ENCODE data around the gene OR13C4.
"Not testable (repeated sequence)": the region's sequence is repeated elsewhere in the genome, so short reads cannot be mapped to it uniquely, and the experiment has no call there.

The OR13C4 gene

DNA sequence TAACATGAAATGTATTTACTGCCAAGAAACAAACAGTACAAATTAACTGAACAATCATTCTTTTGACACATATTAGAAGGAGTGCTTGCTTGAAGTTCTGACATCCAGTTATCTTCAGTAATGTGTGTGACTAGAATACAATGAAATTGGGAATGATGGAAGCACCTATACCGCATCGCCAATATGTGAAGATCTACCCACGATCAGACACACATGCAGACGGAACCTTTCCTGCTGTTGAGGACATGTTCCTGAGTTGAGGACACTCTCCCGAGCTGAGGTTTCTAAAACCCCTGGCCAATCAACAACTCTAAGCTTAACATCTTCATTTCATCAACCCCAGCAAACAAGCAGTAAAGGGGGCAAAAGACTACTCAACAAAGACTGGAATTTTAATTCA, 9.7 kb upstream of the OR13C4 start, which contains the start of gene OR13C3:
OR13C3 (minus strand) TSS at position 101 of the 400 bp plus-strand sequence. CDS start 133 bp downstream, outside the sequence.
- Histone ChIP-seq H3K4me3 (replicated peaks; ENCODE audit: low read depth, low read length) (no peak within 1 kb of the TSS), H3K36me3 (ENCODE audit: control insufficient read depth, insufficient read depth, low read length) (no peaks in the 10 kb centered on the region), H3K27me3 (replicated peaks; ENCODE audit: control insufficient read depth, insufficient read depth, low read length) (no peaks in the 10 kb centered on the region; the same call in 1 of the 2 replicates)
- no peak for DNase-seq (ENCODE audit: extremely low read depth, insufficient read length)
- TF ChIP-seq, protein P1, sequence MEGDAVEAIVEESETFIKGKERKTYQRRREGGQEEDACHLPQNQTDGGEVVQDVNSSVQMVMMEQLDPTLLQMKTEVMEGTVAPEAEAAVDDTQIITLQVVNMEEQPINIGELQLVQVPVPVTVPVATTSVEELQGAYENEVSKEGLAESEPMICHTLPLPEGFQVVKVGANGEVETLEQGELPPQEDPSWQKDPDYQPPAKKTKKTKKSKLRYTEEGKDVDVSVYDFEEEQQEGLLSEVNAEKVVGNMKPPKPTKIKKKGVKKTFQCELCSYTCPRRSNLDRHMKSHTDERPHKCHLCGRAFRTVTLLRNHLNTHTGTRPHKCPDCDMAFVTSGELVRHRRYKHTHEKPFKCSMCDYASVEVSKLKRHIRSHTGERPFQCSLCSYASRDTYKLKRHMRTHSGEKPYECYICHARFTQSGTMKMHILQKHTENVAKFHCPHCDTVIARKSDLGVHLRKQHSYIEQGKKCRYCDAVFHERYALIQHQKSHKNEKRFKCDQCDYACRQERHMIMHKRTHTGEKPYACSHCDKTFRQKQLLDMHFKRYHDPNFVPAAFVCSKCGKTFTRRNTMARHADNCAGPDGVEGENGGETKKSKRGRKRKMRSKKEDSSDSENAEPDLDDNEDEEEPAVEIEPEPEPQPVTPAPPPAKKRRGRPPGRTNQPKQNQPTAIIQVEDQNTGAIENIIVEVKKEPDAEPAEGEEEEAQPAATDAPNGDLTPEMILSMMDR (IDR thresholded peaks at IDR 0.05; ENCODE audit: insufficient read depth, low read length, poor library complexity, severe bottlenecking), result no peak

DNA sequence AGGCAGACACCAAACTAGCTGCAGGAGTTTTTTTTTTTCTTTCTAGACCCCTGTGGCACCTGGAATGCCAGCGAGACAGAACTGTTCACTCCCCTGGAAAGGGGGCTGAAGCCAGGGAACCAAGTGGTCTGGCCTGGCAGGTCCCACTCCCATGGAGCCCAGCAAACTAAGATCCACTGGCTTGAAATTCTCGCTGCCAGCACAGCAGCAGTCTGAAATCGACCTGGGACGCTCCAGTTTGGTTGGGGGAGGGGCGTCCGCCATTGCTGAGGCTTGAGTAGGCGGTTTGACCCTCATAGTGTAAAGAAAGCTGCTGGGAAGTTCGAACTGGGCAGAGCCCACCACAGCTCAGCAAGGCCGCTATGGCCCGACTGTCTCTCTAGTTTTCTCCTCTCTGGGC, 6.8 kb downstream of the OR13C4 start:
- not testable (repeated sequence) for H3K27me3 ChIP-seq (replicated peaks; ENCODE audit: control insufficient read depth, insufficient read depth, low read length); DNase-seq (ENCODE audit: extremely low read depth, insufficient read length); H3K36me3 ChIP-seq (ENCODE audit: control insufficient read depth, insufficient read depth, low read length); H3K4me3 ChIP-seq (replicated peaks; ENCODE audit: low read depth, low read length)

DNA sequence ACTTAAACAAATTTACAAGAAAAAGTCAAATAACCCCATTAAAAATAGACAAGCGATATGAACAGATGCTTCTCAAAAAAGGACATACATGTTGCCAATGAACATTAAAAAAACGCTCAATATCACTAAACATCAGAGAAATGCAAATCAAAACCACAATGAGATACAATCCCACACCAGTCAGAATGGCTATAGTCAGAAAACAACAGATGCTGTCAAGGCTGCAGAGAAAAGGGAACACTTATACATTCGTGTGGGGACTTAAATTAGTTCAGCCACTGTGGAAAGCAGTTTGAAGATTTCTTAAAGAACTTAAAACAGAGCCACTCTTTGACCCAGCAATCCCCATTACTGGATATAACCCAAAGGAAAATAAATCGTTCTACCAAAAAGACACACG, 12.1 kb downstream of the OR13C4 start:
- Histone ChIP-seq H3K4me3 (replicated peaks; ENCODE audit: low read depth, low read length) (no peak overlapping the region), H3K36me3 (ENCODE audit: control insufficient read depth, insufficient read depth, low read length) (no peaks in the 10 kb centered on the region), H3K27me3 (replicated peaks; ENCODE audit: control insufficient read depth, insufficient read depth, low read length) (no peaks in the 10 kb centered on the region)
- TF ChIP-seq, protein P1 (IDR thresholded peaks at IDR 0.05; ENCODE audit: insufficient read depth, low read length, poor library complexity, severe bottlenecking), result no peak
- no peak for DNase-seq (ENCODE audit: extremely low read depth, insufficient read length)

DNA sequence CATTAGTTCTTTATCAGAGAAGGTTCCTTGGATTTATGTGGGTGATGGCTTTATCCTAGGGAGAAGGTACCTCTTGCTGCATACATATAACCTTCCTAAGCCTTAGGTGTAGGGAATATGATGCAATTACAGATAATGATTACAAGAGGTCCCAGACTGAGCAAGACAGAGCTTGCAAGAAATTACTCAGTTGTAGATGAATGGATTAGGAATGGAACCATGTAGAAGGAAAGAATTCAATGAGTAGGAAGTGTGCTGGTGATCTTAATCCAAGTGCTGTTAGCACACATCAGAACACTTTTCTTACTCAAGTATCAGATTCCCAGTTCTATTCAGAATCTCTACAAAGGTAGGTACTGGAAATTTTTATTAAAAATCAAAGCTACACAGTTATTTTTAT, 20.4 kb downstream of the OR13C4 start:
- H3K36me3 ChIP-seq (ENCODE audit: control insufficient read depth, insufficient read depth, low read length), result no peaks in the 10 kb centered on the region
- TF ChIP-seq, protein P1 (IDR thresholded peaks at IDR 0.05; ENCODE audit: insufficient read depth, low read length, poor library complexity, severe bottlenecking), result no peak
- no peaks in the 10 kb centered on the region for H3K27me3 ChIP-seq (replicated peaks; ENCODE audit: control insufficient read depth, insufficient read depth, low read length)
- H3K4me3 ChIP-seq (replicated peaks; ENCODE audit: low read depth, low read length), result no peak overlapping the region
- no peak for DNase-seq (ENCODE audit: extremely low read depth, insufficient read length)

DNA sequence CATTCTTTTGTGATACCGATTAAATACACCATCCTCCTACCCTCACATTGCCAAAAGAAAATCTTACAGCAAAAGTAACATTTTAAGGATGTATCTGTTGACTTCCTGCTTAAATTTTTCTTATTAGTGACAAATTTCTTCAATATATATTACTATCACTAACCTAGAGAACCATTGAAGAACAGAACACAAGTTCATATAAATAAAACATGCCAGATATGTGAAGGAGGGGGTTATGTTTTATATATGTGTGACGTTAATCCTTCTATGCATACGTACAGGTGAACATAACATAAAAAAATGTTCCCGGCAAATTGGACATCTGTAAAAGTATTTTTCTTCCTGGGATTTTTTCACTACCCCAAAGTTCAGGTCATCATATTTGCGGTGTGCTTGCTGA, 23.0 kb downstream of the OR13C4 start, which contains the start of gene OR13F1:
OR13F1 (plus strand) TSS at position 301 of the 400 bp plus-strand sequence; CDS start at position 301, 0 bp downstream.
- no peaks in the 10 kb centered on the region for H3K27me3 ChIP-seq (replicated peaks; ENCODE audit: control insufficient read depth, insufficient read depth, low read length)
- DNase-seq (ENCODE audit: extremely low read depth, insufficient read length), result no peak
- TF ChIP-seq, protein P1 (IDR thresholded peaks at IDR 0.05; ENCODE audit: insufficient read depth, low read length, poor library complexity, severe bottlenecking), result no peak
- H3K36me3 ChIP-seq (ENCODE audit: control insufficient read depth, insufficient read depth, low read length), result no peaks in the 10 kb centered on the region
- no peak within 1 kb of the TSS for H3K4me3 ChIP-seq (replicated peaks; ENCODE audit: low read depth, low read length)

DNA sequence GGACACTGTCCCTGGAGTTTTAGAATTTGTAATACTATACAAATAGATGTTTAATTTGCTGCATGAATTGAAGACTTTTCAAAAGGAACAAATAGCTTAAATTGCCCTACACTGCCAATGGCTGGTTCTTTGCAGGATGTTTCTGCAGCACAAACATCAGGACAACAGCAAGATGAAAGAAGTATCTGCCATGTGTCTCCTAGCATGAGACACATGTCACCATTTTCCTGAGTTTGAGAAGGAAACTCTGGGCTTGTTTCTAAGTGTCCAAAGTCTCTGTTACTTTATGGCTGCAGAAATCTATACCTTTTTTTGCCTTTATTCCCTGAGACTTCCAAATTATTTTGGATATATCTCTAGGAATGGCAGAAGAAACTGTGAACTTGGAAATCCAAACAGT, 23.6 kb downstream of the OR13C4 start:
- no peak for DNase-seq (ENCODE audit: extremely low read depth, insufficient read length)
- TF ChIP-seq, protein P1 (IDR thresholded peaks at IDR 0.05; ENCODE audit: insufficient read depth, low read length, poor library complexity, severe bottlenecking), result no peak
- H3K27me3 ChIP-seq (replicated peaks; ENCODE audit: control insufficient read depth, insufficient read depth, low read length), result no peaks in the 10 kb centered on the region
- H3K36me3 ChIP-seq (ENCODE audit: control insufficient read depth, insufficient read depth, low read length), result no peaks in the 10 kb centered on the region
- no peak overlapping the region for H3K4me3 ChIP-seq (replicated peaks; ENCODE audit: low read depth, low read length)
